Right ventricle myocardium inferior (tissue), 1 donor: ENCODE measurements around the gene WFIKKN2. TPM values are rescaled to one million over a fixed set of nuclear protein-coding genes. Genes with fewer than 3 reads are reported as not detected.

ENCODE experiments used
- ATAC-seq: fragments of 200-7000 bp; cut with Tn5 transposase; one replicate; pipeline ENCODE4 v1.9.1; 2020; ENCODE audit warnings: mild to moderate bottlenecking, moderate library complexity
- DNase-seq: peaks from one replicate; pipeline ENCODE4 v3.0.0; 2021; ENCODE audit errors: missing footprints
- intact Hi-C: fragments of 100-400 bp; cut with DNase I; formaldehyde crosslinking; loops from one replicate; pipeline ENCODE4 v1.11.0; 2022
- total RNA-seq: library from RNA; stranded (reverse); fragmentation: NEBNext Ultra II Directional; extraction: Animal tissue kit (Norgen Biotek cat#: 25700); gene quantifications from one replicate; pipeline ENCODE4 v1.2.1, GENCODE V29; 2021
- donor health status: DM: no; HTN: yes; CAD: no; lungs with severe emphysema.

WFIKKN2 gene
- total RNA-seq, 1 donor from 2014 or later, result 0.14 TPM

DNA sequence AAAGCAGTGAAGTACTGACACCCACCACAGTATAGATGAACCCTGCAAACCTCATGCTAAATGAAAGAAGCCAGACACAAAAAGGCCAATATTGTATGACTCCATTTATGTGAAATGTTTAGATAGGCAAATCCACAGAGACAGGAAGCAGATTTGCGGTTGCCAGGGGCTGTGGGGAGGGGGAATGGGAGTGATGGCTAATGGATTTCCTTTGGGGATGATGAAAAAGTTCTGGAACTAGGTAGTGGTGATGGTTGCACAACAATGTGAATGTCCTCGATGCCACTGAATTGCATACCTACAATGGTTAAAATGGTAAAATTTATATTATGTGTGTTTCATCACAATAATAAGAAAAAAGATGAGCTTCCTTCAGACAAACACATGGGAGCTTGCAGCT is 28.4 kb upstream of the WFIKKN2 start:
- intact Hi-C loops, result no loop called here
- ATAC-seq (no peak), DNase-seq (no peak)

DNA sequence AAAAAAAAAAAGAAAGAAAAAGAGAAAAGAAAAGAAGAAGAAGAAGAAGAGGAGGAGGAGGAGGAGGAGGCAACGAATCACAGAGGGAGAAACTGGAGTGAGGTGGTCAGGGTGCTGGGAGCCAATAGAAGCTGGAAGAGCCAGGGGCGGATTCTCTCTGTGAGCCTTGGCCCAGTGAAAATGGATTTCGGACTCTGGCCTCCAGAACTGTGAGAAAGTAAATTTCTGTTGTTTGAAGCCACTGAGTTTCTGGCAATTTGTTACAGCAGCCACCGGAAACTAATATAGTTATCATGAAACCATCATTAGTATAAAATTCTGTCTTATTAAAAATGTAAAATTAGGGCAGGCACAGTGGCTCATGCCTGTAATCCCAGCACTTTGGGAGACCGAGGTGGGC is 27.7 kb upstream of the WFIKKN2 start:
- no peak for DNase-seq
- no peak for ATAC-seq
- intact Hi-C loops, result no loop called here

DNA sequence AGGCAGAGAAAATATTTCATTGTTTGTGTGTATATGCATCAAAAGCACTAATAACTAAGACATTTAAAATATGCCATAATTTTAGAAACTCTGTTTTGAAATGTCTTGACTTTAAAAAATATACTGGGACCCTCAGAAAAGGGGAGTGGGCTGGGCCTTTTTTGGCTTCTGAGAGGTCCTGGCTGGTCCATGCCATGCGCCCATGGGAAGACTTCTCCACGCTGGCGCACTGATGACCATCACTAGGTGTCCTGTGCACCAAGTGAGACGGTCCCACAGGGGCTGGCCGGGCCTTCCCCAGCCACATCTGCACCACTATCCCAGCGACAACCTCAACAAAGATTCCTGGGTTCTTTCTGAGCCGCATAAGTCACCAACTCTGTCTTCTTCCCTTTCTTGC is 27.0 kb upstream of the WFIKKN2 start:
- ATAC-seq (no peak), DNase-seq (no peak)
- intact Hi-C loops, result no loop called here

DNA sequence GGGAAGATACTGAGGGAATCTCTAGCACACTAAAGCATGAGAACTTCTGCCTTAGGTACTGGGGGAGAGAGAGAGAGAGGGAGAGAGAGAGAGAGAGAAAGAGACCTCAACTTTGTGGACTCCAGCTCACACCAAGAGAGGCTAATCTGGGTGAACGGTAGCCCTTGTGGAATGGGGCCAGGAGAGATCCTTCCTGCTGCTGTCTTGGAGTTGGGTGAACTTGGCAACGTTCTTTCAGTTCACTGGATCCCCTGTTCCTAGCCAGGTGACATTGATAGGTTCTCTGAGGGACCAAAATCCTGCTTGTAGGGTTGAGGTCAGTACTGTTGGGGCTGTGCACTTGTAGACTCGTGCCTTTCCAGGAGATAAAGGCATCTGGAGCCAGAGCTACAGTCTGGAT is 26.5 kb upstream of the WFIKKN2 start:
- intact Hi-C loops, result no loop called here
- DNase-seq, result no peak
- ATAC-seq, result no peak

DNA sequence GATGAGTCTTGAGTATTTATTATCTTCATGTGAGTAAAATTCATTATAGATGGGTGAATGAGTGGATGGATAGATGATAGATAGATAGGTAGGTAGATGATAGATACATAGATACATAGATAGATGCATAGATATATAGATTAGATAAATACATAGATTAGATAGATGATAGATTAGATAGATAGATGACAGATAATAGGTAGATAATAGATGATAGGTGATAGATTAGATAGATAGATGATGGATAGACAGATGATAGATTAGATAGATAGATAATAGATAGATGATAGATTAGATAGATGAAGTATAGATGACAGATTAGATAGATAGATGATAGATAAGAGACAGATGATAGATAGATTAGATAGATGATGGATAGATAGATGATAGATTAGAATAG is 21.8 kb upstream of the WFIKKN2 start:
- DNase-seq (no peak), ATAC-seq (no peak)
- intact Hi-C loops, result no loop called here

DNA sequence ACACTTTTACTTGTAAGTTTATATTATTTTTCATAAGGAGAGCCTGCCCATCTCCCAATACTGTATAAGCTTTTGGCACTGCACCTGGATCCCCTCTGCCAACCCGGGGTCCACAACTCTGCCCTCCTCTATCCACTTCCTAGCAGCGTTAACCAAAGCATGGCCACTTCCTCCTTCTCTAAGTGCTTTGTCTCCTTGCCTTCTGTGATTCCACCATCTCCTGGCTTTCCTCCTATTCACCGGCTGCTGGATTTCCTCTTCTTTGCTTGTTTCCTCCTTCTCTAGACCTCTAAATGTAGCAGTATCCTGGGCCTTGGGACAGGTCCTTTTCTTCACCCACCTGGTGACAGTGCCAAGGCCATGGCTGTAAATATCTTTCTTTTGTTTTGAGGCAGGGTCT is 20.0 kb upstream of the WFIKKN2 start:
- intact Hi-C loops, result no loop called here
- DNase-seq, result no peak
- ATAC-seq, result no peak

DNA sequence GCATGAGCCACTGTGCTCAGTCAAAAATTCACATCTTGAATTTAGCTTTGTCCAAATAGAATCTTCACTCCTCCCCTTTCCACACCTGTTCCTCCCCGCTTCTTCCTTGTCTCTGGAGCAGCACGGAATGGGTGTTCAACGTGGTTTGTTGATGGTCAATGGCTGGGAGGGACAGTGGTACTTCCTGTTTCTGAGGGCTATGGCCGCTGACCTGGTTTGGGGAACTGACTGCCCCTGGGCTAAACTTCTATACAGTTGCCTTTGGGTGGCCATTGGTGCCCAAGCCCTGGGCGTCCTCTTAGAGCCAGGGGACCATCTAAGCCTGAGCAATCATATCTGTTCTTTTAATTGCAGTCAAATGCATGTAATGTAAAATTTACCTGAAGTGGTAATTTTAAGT is 19.1 kb upstream of the WFIKKN2 start:
- intact Hi-C loops, result loop anchor here (2.0 kb wide), 1 partner anchor 25 kb away; no protein-coding TSS in a partner anchor
- DNase-seq (no peak), ATAC-seq (no peak)

DNA sequence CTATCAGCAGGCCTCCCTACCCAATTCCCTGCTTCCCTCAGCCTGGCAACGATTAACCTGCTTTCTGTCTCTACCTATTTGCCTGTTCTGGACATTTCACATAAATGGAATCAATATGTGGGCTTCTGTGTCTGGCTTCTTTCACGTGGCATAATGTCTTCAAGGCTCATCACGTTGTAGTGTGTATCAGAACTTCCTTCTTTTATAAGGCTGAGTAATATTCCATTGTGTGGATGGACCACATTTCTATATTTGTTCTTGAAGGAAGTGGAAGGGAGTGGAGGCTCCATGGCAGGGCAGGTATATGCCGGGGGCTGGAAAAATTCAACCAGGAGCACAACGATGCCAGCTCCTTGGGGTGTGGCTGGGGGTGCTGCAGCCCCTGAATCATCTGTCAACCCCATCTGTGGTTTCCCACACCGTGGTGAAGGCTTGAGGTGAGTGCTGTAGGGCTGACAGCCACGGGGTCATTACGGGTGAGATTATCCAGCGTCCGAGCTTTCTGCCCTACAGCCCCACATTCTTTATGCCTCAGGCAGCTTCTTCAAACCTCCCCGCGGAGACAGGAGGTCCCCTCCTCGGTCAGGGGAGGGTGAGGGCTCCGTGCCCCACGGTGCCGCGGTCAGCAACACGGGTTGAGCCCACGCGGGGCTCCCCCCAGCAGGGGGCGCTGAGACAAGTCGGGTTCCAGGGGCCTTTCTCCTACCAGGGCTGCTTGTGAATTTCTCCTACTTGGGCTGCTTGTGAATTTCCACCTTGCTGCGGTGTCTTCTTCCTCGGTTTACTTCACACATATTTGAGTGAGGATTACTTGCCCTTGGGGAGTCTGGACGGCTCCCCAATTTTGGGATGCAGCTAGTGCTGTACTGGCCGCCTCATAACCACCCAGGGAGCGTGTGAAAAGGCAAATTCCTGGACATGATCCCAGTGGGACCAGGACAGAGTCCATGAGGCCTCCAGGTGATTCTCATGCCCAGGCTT is 18.3 kb upstream of the WFIKKN2 start:
- intact Hi-C loops, result loop anchor here (2.0 kb wide), 1 partner anchor 24 kb away; no protein-coding TSS in a partner anchor
- ATAC-seq (no peak), DNase-seq (no peak)

DNA sequence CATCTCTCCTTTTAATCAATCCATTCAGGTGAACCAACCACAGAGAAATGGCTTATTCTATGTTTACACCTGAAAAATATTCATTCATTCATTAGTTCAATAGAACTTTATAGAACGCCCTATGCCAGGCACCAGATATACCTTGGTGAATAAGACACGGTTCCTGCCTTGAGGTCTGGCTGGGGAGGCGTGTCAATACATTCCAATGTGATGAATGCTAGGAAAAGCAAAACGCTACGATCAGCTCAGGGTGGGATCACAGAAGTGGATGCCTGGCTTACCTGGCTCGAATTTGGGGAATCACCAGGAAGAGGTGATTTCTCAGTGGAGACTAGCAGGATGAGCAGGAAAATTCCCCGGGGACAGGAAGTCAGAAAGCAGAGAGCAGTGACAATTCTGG is 17.5 kb upstream of the WFIKKN2 start:
- intact Hi-C loops, result loop anchor here (2.0 kb wide), 1 partner anchor 23 kb away; no protein-coding TSS in a partner anchor
- ATAC-seq (no peak), DNase-seq (no peak)

DNA sequence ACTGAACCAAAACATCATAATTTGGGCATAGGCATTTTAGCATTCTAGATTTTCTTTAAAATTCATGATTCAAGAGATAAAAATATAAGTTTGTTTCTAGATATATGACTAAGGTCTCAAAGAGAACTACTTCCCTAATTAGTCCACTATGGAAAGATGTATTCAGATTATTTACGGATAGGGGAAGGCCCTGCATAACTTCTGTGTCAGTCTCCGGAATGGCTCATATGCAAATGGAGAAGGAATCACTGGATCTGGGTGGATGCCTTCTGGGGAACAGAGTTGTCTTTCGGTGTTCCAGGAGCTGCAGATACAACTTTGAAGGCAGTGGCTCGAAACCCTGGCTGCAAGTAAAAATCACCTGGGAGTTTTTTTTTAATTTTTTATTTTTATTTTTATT is 17.1 kb upstream of the WFIKKN2 start:
- DNase-seq (no peak), ATAC-seq (no peak)
- intact Hi-C loops, result no loop called here

DNA sequence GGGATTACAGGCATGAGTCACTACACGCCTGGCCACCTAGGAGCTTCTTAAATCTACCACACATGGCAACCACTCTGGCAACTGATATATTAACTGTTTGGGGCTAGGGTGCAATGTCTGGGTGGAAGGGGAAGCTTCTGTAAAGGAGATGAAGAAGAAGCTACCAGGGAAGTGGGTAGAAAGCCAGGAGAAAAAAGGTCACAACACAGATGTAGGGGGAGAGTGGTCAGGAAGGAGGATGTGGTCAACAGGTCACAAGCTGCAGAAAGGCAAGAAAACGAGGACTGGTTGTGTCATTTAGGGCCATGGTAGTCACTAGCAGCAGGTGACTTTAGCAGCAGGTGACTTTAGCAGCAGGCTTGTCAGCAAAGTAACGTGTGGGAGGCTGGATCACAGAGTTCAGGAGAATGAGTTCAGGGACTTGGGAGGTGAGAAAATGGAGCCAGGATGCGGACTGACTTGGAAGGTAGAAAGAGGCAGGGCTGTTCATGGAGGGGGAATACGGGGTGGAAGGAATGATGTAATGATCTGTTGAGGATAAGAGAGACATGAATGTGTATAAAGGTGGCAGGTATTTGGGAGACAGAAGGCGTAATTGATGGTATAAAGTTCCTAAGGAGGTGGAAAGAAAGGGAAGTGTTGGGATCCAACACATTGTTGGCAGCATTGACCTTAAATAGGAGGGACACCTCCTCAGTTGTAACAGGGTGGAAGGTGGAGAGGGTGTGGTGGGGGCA is 16.3 kb upstream of the WFIKKN2 start:
- intact Hi-C loops, result no loop called here
- no peak for DNase-seq
- ATAC-seq, result no peak

DNA sequence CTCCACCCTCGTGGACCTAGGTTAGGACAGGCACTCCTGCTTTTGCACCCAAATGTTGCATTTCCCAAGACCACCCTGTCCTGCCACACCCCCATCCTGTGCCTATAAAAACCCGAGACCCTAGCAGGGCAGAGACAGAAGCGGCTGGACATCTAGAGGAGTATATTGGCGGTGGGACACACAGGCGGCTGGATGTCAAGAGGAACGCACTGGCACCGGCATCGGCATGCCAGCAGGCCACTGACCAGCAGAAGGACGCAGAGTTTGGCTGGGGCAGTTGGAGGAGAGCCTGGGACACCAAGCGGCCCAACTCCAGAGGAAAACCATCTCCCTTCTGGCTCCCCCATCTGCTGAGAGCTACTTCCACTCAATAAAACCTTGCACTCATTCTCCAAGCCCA is 14.7 kb upstream of the WFIKKN2 start:
- ATAC-seq (no peak), DNase-seq (no peak)
- intact Hi-C loops, result no loop called here

DNA sequence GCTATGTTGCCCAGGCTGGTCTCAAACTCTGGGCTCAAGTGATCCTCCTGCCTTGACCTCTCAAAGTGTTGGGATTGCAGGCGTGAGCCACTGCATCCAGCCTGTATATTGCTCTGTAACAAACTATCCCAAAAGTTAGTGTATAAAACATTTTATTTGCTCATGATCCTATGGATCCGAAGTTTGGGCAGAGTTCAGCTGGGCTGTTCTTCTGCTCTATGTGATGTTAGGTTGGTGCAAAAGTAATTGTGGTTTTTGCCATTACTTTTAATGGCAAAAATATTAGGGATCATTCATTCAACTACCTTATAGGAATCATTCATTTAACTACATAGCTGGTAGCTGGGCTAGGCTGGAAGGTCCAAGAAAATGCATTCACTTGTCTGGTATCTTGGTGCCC is 12.8 kb upstream of the WFIKKN2 start:
- ATAC-seq (no peak), DNase-seq (no peak)

DNA sequence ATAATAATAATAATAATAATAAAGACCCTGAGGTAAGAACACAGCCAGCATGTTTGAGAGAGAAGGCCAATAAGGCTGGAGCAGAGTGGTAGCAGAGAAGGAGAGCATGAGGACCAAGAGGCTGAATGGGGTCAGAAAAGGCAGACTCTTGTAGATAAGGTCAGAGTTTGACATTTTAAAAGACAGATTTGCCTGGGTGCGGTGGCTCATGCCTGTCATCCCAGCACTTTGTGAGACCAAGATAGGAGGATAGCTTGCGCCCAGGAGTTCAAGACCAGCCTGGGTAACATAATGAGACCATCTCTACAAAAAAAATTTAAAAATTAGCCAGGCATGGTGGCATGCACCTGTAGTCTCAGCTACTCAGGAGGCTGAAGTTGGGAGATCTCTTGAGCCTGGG is 11.0 kb upstream of the WFIKKN2 start:
- intact Hi-C loops, result no loop called here
- ATAC-seq, result no peak
- no peak for DNase-seq

More for the DNA sequence above, 12.8 kb upstream of the WFIKKN2 start:
- intact Hi-C loops, result no loop called here

DNA sequence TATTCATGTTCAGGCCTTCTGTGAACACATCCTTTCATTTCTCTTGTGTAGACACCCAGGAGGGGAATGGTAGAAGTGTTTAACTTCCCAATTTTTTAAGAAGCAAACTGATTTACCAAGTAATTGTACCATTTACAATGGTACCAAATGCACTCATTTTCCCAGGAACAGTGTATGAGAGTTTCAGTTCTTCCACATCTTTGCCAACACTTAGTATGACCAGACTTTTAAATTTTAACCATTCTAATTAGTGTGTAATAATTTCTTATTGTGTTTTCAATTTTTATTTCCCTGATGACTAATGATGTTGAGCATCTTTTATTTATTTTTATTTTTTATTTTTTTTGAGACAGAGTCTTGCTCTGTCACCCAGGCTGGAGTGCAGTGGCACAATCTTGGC is 10.2 kb upstream of the WFIKKN2 start:
- ATAC-seq (no peak), DNase-seq (no peak)
- intact Hi-C loops, result no loop called here

DNA sequence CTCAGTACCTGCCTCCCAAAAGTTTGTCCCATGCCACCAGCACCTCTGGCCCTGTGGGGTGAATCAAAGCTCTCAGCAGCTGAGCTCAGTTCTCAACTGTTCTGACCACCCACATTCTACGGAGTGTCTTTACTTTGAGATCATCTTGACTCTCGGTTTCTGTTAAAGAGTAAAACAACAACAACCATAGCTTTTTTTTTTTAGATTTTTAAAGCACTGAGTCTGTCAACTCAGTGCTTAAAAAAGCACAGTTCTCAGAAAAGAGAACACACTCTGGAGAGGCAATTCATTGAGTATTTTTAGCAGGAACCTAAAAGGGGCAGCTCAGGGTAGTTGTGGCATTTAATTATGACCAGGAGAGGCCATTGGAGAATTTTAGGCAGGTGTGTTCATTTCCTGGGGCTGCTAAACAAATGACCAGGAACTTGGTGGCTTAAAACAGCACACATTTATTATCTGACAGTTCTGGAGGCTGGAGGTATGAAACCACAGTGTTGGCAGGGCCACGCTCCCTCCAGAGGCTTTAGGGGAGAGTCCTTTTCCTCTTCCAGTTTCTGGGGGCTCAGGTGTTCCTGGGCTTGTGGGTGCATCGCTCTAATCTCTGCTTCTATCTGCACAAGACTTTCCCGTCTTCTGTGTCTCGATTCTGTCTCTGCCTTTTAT is 6.7 kb upstream of the WFIKKN2 start:
- intact Hi-C loops, result no loop called here
- no peak for ATAC-seq
- DNase-seq, result no peak

DNA sequence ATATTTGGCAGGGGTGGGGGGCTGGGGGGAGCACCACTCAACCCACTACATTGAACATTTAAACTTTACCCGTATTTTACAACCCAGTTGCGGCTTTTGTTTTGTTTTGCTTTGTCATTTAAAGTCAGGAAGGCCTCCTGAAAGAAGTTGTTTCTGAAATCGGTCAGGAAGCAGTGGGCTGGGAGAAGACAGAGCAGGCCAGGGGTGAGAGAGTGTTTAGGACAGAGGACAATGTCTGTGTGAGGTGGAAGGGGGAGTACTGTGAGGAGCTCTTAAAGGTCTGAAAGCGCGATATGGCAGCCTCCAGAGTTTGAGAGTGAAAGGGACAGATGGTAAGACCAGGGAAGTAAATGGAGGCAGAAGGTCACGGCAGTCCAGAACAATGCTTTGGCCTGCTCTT is 6.1 kb upstream of the WFIKKN2 start:
- intact Hi-C loops, result no loop called here
- ATAC-seq (no peak), DNase-seq (no peak)

DNA sequence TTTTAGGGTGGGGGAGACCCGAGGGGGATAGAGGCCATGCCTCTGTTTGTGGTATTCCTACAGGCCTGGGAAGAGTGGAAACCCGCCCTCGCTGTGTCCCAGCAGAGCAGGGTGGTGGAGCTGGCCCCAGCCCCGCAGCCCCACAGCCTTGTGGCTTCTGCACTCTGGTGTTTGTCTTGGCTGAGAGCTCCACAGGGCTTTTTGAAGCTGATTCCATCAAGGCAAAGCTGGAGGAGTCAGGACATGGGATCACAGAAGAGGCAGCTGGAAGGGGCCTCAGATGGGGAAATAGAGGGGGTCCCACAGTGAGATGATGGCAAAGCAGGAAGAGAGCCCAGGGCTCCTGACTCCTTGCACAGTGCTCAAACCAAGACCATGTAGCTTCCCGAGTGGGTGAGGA is 5.0 kb upstream of the WFIKKN2 start:
- ATAC-seq, result no peak
- intact Hi-C loops, result no loop called here

DNA sequence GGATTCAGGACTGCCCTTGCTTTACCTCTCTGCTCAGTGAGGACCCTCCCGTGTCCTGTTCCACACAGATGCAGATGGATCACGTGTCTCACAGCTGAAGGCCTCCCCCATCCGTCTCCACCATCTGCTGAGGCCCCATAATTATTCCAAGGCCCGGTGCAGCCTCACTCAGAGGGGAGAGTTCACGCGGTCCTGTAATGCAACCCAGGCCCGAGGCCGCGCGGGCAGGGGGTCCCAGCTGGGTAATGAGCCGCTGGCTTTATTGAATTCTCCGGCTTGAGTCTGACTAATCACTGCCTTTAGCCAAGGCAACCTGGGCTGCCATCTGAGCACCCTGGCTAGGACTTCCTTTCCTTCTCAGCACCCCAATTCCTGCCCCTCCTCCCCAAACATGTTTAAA is 4.4 kb upstream of the WFIKKN2 start:
- no peak for ATAC-seq
- intact Hi-C loops, result no loop called here
- no peak for DNase-seq

More for the DNA sequence above, 5.0 kb upstream of the WFIKKN2 start:
- no peak for DNase-seq
